Activated CD8-positive, alpha-beta memory T cell treated with anti-CD3 and anti-CD28 coated beads, Interleukin-2, amount 50 U/mL, for 1 hour (primary cell): ENCODE measurements around the gene PARD3B.

Experiments
- DNase-seq: peaks from one replicate; pipeline ENCODE4 v3.0.0-alpha.2; 2020; ENCODE audit errors: extremely low read depth

The PARD3B gene

DNA sequence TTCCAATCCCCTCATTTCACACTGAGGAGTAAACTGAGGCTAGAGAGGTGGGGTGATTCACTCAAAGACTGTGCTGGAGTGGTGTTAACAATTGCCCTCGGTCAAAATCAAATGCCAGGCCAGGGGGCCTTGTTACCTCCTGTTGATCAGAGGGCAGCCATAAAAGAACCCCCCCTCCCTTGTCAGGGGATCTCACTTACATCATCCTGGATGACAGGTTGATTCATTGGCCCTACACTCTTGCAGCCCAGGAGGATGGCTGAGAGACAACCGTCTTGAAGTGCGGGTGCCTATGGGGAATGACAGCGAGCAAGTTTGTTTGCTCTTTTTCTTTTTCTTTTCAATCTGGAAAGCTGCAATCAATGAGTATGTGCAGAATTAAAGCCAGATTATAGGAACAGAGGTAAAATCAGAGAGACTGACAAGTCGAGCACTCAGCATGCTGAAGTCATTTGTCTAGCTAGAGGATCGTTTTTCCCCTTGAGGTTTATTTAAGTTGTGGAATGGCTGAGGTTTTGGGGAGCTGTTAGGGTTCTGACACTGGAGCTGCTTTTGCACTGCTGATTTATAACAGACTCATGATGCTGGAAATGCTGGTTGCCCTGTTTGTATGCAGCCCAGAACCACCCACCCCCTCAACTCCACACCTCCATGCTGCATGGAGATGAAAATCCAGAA lies 1110.6 kb downstream of the PARD3B start:
- DNase-seq: no peak

DNA sequence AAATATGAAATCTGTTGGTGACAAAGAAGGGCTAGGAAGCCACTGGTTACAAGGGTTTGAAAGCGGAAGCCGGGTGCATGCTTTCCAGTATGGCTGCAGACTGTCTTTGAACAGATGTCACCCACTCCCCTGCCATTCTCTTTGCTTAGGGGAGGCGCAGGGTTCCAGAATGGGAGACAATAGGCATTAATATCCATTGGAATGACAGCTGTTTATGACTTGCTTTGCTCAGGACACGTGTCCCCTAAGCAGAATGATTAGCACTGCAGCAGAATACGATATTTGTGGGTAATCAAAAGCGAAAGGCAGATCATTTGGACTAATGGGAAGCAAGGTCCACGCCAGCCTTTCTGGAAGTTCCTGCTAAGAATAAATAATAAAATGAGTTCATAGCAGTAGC lies 1111.2 kb downstream of the PARD3B start:
- DNase-seq: no peak

DNA sequence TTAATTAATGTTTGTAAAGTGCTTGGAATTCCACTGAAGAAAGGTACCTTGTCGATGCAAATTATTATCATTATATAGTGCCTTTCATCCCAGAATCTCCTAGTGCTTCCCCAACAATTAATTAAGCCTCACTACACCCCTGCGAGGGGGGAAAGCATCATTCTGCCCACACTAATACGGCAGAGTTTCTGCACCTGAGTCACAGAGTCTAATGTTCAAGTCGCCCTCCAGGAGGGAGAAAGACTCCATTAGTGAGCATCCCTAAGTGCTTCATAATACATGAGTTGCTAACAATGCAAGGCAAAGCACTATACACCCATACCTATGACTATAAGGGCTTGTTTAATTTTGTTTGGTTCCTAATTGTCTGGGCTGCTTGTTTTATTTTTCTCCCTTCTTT lies 1111.7 kb downstream of the PARD3B start:
- DNase-seq: no peak

DNA sequence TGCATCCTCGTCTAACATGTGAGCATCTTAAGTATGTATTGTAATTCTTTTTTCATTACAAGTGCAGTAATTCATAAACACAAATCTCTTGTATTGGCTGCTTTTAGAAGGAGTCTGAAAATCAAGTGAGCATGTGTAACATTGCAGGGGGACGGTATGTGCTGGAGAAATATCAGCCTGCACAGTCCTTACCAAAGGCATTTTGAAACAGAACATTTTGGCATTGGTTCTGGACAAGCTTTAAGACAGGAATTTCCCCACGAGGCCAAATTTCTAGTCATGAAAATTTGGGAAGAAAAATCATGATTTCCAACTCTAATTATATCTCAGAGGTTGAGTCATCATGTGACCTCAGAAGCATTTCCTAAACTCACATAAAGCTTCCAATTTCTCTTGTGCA lies 1112.3 kb downstream of the PARD3B start:
- no peak for DNase-seq

DNA sequence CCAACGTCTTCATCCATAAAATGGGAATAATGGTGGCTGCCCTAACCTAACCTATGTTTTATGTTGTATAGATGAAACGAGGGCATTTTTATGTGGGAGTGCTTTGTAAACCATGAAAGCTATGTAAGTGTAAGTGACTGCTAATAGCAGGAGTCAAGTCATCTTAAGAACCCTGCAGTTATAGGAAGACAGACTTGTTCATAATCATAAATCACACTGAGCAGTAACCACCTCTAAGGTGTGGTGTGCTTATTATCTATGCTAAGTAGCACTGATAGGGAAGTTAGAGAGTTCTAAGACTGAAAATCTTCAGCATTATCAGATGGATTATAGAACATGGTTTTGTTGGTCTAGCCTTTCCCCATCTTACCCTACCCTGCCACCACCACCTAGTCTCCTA lies 1112.8 kb downstream of the PARD3B start:
- DNase-seq: no peak

DNA sequence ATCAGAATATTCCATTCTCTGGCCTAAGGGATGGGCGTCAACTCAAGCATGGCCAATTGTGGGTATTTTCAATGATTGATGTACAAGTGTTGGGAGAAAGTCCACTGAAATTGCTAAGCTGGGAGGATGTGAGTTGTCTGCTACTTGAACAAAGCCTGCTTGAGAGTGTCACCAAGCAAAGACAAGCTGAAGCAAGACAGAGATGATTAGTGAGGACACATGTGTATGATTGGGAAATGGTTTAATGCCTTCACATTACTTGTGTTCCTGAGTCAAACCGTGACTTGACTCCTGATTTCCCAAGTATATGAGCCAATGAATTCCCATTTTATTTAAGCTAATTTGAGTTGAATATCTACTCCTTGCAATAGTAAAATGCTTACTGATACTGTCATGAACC lies 1113.3 kb downstream of the PARD3B start:
- no peak for DNase-seq

DNA sequence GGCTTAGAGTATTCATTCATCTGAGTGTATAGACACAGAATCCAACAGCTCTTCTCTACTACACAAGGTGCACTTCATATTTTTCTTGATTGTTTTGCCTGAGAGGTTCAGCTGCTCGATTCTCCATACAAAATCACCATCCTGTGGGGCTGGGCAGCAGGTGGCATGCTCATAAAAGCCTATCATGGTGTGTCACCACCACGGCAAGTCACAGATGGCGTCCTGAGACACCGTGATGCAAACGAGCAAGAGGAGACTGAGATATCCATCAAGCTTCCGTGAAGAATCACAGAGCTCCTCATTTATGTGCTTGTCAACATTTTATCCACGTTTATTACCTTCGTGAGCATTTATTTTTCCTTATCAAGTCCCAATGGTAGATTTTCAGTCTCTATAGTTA lies 1114.6 kb downstream of the PARD3B start:
- no peak for DNase-seq

DNA sequence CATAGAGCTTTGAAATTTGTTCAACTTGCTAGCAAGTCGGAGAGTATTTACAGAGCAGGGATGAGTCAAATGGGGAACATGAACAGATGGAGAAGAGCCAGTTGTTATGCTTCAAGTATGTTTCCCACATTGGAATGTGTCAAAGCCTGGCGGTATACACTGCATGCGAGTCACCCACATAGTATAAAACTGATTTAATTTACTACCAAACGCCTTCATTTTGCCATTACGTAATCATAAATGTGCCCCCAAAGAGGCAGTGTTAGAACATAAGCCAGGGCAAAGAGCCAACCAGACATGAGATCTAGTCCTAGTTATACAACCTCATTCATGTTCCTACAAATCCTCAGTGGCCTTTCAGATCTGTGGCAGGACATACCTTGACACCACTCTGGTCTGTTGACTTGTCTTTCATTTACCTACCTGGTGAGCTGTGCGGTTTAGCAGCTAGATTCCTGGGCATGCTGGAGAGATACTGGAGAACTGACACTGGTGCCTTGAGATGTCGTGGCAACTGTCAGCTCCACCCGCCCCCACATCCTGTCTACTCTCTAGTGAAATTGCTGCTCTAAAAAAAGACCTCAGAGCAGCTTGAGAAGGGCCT lies 1115.3 kb downstream of the PARD3B start:
- DNase-seq: no peak

DNA sequence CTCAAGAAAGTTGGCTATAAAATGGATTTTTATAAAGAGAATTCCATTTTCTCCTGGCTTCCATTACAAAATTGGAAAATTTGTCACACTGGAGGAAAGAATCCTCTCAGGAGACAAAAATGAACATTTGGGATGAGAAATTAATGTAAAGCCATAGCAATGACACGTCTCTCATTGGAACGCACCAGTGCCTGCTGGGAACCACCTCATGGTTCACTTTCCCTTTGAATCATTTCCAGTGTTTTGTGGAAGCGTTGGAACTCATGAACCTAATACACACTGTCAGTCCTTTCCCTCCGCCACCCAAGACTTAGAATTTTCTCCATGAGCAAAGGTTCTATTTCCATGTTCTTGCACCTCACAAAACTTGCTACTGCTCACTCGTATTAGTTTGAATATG lies 1116.0 kb downstream of the PARD3B start:
- DNase-seq: no peak

DNA sequence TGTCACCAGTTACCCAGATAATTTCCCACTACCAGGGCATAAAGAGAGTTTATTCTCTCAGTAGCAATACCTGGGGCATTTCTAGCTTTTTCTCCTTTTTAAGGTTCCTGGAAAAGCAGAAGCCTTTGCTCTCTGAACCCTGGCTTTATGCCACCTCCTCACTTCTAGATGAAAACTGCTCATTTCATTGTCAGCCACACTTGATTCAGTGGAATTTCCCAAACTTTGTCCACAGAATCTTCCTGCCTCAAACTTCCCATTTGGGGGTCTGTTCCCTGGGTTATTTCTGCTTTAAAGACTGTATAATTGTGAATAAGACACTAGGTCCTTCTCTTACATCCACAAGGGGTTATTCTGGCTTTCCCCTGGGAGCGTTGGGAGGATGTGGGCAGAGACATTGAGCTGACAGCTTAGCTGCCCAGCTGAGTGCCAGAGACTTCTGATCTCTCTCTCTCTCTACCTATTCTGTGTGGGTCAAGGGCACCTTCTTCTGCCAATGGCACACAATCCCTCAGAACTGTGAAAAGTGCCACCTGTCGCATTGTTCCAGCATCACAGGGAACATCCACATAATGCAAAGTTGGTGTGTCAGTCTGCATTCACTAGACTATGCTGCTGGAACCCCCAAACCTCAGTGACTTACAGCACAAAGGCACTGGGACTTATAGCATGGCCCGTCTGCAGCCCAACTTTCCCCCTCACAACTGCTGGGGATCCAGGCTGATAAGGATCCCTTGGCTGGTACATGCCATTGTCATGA lies 1117.1 kb downstream of the PARD3B start:
- no peak for DNase-seq

DNA sequence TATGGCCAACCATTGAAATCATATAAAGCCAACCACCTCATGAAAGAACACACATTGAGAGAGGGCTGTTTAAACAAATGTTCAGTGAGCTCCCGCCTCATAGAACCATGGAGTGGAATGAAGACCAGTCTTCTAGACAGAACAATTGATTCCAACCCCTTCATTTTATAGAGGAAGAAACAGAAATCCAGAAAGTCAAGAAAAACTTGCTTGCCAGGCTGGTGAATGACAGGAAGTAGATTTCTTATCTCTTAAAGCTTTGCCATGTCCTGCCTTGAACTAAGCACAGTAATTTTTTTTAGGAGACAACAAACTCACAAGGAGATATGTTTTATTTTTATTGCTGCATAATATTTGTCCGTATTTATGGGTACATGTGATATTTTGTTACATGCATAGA lies 1120.5 kb downstream of the PARD3B start:
- DNase-seq: no peak
